Uterus (tissue), 2 donors: ENCODE measurements around the gene ARCN1.

Experiments used
- CTCF ChIP-seq, 4 experiments: fragments of 200-600 bp in 2 of 4; fragments of 450-650 bp in 2 of 4; sonication (generic) in 2 of 4; IDR thresholded peaks; one replicate each; pipeline ENCODE4 v1.5.1; 2016 to 2019; ENCODE audit warnings: antibody characterized with exemption in 4 of 4, mild to moderate bottlenecking in 2 of 4, moderate library complexity in 1 of 4
- POLR2A ChIP-seq, 2 donors: fragments of 450-650 bp; IDR thresholded peaks; one replicate each; pipeline ENCODE4 v1.6.1; 2016; ENCODE audit warnings: antibody characterized with exemption in 2 of 2, mild to moderate bottlenecking in 1 of 2, moderate library complexity in 1 of 2

- no peak for TF ChIP-seq CTCF (IDR thresholded peaks at IDR 0.05)
- no peak for TF ChIP-seq POLR2A (IDR thresholded peaks at IDR 0.05)
Measured at GRCh38 chr11:118592616-118593367, 20.6 kb downstream of the ARCN1 start.
